ENCODE results near the gene LYZL1.

GRCh38 chr10:29327746-29328102 is 38.9 kb downstream of the LYZL1 start:
- TF ChIP-seq CTCF (conservative IDR thresholded peaks at IDR 0.05 in 1 of 2, IDR thresholded peaks at IDR 0.05 in 1 of 2; ENCODE audit: low read depth in 1 of 2, low read length in 2 of 2) = no peak
- TF ChIP-seq EZH2 (IDR thresholded peaks at IDR 0.05; ENCODE audit: low read length, missing control alignments) = no peak
